Common myeloid progenitor, CD34-positive (primary cell): ENCODE measurements around the gene QSOX1. TPM values are rescaled to one million over a fixed set of nuclear protein-coding genes. Genes with fewer than 3 reads are reported as not detected.

Source experiments
- CTCF ChIA-PET: fragments of 350-600 bp; sonication (Branson Sonifier 250); formaldehyde crosslinking; loops from one replicate; lab custom pipeline; 2021; ENCODE audit warnings: antibody characterized with exemption; lab: Charles Lee
- POLR2A ChIA-PET: fragments of 350-600 bp; sonication (Branson Sonifier 250); formaldehyde crosslinking; loops from one replicate; lab custom pipeline; 2021; ENCODE audit warnings: antibody characterized with exemption; lab: Charles Lee
- DNase-seq, 3 donors: peaks; one replicate each; pipeline versions ENCODE4 v3.0.0 to v3.0.0-alpha.2; 2013
- H3K27ac ChIP-seq, 2 experiments: 1 replicate in 1 of 2; 2 replicates in 1 of 2; pipeline ENCODE4 v1.7.0; 2013; ENCODE audit warnings: inconsistent platforms in 2 of 2, low read length in 2 of 2, mild to moderate bottlenecking in 2 of 2, low read depth in 1 of 2, moderate library complexity in 1 of 2; ENCODE audit not compliant: severe bottlenecking in 2 of 2, insufficient read depth in 1 of 2, poor library complexity in 1 of 2
- H3K27me3 ChIP-seq, 5 experiments: replicated peaks in 2 of 5; 1 replicate in 3 of 5; 2 replicates in 2 of 5; pipeline versions ENCODE4 v1.6.1 to v1.7.0; 2013; ENCODE audit warnings: low read length in 4 of 5, mild to moderate bottlenecking in 2 of 5, moderate library complexity in 2 of 5, inconsistent platforms in 1 of 5; ENCODE audit not compliant: insufficient read depth in 5 of 5, control insufficient read depth in 4 of 5
- H3K36me3 ChIP-seq, 4 experiments: 1 replicate in 2 of 4; 2 replicates in 2 of 4; pipeline versions ENCODE4 v1.6.1 to v1.7.0; 2013; ENCODE audit warnings: low read length in 3 of 4, control low read depth in 1 of 4, mild to moderate bottlenecking in 1 of 4; ENCODE audit not compliant: control insufficient read depth in 4 of 4, insufficient read depth in 4 of 4
- H3K4me1 ChIP-seq, 4 experiments: 1 replicate in 3 of 4; 2 replicates in 1 of 4; pipeline versions ENCODE4 v1.6.1 to v1.7.1; 2013; ENCODE audit warnings: low read length in 3 of 4, mild to moderate bottlenecking in 3 of 4, control low read depth in 1 of 4, inconsistent platforms in 1 of 4, moderate library complexity in 1 of 4; ENCODE audit not compliant: control insufficient read depth in 4 of 4, insufficient read depth in 4 of 4; ENCODE audit errors: control extremely low read depth in 1 of 4
- H3K4me3 ChIP-seq, 7 experiments: 1 replicate in 4 of 7; 2 replicates in 3 of 7; pipeline versions ENCODE4 v1.5.1 to v1.7.0; 2013; ENCODE audit warnings: mild to moderate bottlenecking in 7 of 7, low read length in 6 of 7, moderate library complexity in 6 of 7, inconsistent platforms in 2 of 7, low read depth in 2 of 7, control low read depth in 1 of 7; ENCODE audit not compliant: insufficient read depth in 4 of 7, control insufficient read depth in 1 of 7; ENCODE audit errors: extremely low read depth in 1 of 7
- H3K9me3 ChIP-seq, 5 experiments: 1 replicate in 4 of 5; 2 replicates in 1 of 5; pipeline versions ENCODE4 v1.6.1 to v1.7.1; 2013; ENCODE audit warnings: low read length in 4 of 5, mild to moderate bottlenecking in 2 of 5, inconsistent platforms in 1 of 5, low read depth in 1 of 5, moderate library complexity in 1 of 5; ENCODE audit not compliant: control insufficient read depth in 4 of 5, insufficient read depth in 2 of 5; ENCODE audit errors: control extremely low read depth in 1 of 5
- WGBS: methylation state at CpG from one replicate; pipeline ENCODE4 v1.1.5; 2013; ENCODE audit not compliant: insufficient coverage; 5-methylcytosine and 5-hydroxymethylcytosine counted together
- polyA plus RNA-seq: library from polyadenylated mRNA; unstranded; fragments of 120-200 nt; gene quantifications from one replicate; pipeline ENCODE4 v1.2.1, GENCODE V29; 2013

Gene QSOX1
- 40.2 TPM for polyA plus RNA-seq

GRCh38 chr1:180154325-180155181 lies at the start of gene QSOX1:
TSS of gene QSOX1 (plus strand) at chr1:180154869. CDS start at chr1:180154908, 39 bp downstream.
- Histone ChIP-seq H3K4me3 (peak within 1 kb of the TSS; percentile 69 to 91 (median 89)), H3K36me3 (peaks cover 0 to 6% (median 1%) of the 10 kb centered on the region in 4 experiments), H3K27me3 (no peaks in the 10 kb centered on the region), H3K9me3 (no peaks in the 10 kb centered on the region), H3K4me1 (peaks cover 8 to 48% (median 24%) of the 10 kb centered on the region in 4 experiments), H3K27ac (peak within 1 kb of the TSS; percentile 46 to 83)
- DNase-seq: peak; percentile 87 to 95 (median 95)
- under 1% methylated on average over 83 of the region's 100 CpGs for WGBS
- ChIA-PET POLR2A (interaction anchor here (1.1 kb wide), 1 partner anchor 348 kb away, joined by 3 read pairs; no protein-coding TSS in a partner anchor), CTCF (interaction anchor here (1.0 to 6.9 kb wide), 3 partner anchors 10 to 26 kb away, joined by 4 to 56 read pairs (median 7); no protein-coding TSS in a partner anchor)

- no peaks in the 10 kb centered on the region for H3K9me3 ChIP-seq
- DNase-seq: no peak
- no CpG with 5 or more reads among the region's 2 CpGs for WGBS
- peaks cover 25 to 48% (median 29%) of the 10 kb centered on the region in 4 experiments for H3K36me3 ChIP-seq
- no peaks in the 10 kb centered on the region for H3K27me3 ChIP-seq
- H3K4me3 ChIP-seq: no peak overlapping the region
- POLR2A ChIA-PET: interaction anchor here (0.8 kb wide), 1 partner anchor 21 kb away, joined by 3 read pairs; no protein-coding TSS in a partner anchor
- peaks cover 0 to 3% (median 2%) of the 10 kb centered on the region in 4 experiments for H3K4me1 ChIP-seq
- no peak overlapping the region for H3K27ac ChIP-seq
- CTCF ChIA-PET: no interaction called here
Measured at GRCh38 chr1:180112091-180112490, 42.6 kb upstream of the QSOX1 start.

- POLR2A ChIA-PET: interaction anchor here (0.8 kb wide), 1 partner anchor 22 kb away, joined by 3 read pairs; no protein-coding TSS in a partner anchor
- H3K4me3 ChIP-seq: no peak overlapping the region
- no peak overlapping the region for H3K27ac ChIP-seq
- peaks cover 3 to 11% (median 6%) of the 10 kb centered on the region in 4 experiments for H3K4me1 ChIP-seq
- peaks cover 25 to 44% (median 28%) of the 10 kb centered on the region in 4 experiments for H3K36me3 ChIP-seq
- no peak for DNase-seq
- no peaks in the 10 kb centered on the region for H3K9me3 ChIP-seq
- CTCF ChIA-PET: interaction anchor here (1.0 kb wide), 2 partner anchors 10 to 56 kb away, joined by 3 to 4 read pairs; no protein-coding TSS in a partner anchor
- no peaks in the 10 kb centered on the region for H3K27me3 ChIP-seq
- WGBS: no CpG with 5 or more reads among the region's 2 CpGs
Measured at GRCh38 chr1:180112984-180113647, 41.6 kb upstream of the QSOX1 start.

- H3K4me3 ChIP-seq: no peak overlapping the region
- H3K4me1 ChIP-seq: peaks cover 3 to 11% (median 6%) of the 10 kb centered on the region in 4 experiments
- POLR2A ChIA-PET: no interaction called here
- no peak overlapping the region for H3K27ac ChIP-seq
- H3K27me3 ChIP-seq: no peaks in the 10 kb centered on the region
- no peaks in the 10 kb centered on the region for H3K9me3 ChIP-seq
- CTCF ChIA-PET: interaction anchor here (1.0 to 1.6 kb wide), 3 partner anchors 8 to 65 kb away, joined by 3 to 4 read pairs (median 3); no protein-coding TSS in a partner anchor
- 92% methylated on average over 2 of the region's 4 CpGs for WGBS
- peaks cover 20 to 36% (median 25%) of the 10 kb centered on the region in 4 experiments for H3K36me3 ChIP-seq
- no peak for DNase-seq
Measured at GRCh38 chr1:180114396-180114945, 40.2 kb upstream of the QSOX1 start.

GRCh38 chr1:180116964-180117763 lies 37.5 kb upstream of the QSOX1 start:
- peak in 2 of 3 donors; percentile 3 for DNase-seq
- no peak overlapping the region for H3K27ac ChIP-seq
- H3K27me3 ChIP-seq: no peaks in the 10 kb centered on the region
- H3K4me1 ChIP-seq: peaks cover 3 to 11% (median 6%) of the 10 kb centered on the region in 4 experiments
- peaks cover 3 to 16% (median 8%) of the 10 kb centered on the region in 4 experiments for H3K36me3 ChIP-seq
- no peaks in the 10 kb centered on the region for H3K9me3 ChIP-seq
- no peak overlapping the region for H3K4me3 ChIP-seq
- WGBS: 77% methylated on average over 11 of the region's 14 CpGs
- ChIA-PET CTCF (interaction anchor here (1.5 to 1.9 kb wide), 4 partner anchors 10 to 55 kb away, joined by 4 to 6 read pairs (median 4); no protein-coding TSS in a partner anchor), POLR2A (no interaction called here)

- Histone ChIP-seq H3K4me1 (peaks cover 3 to 11% (median 6%) of the 10 kb centered on the region in 4 experiments), H3K36me3 (peaks cover 2 to 10% (median 3%) of the 10 kb centered on the region in 4 experiments), H3K27me3 (no peaks in the 10 kb centered on the region), H3K9me3 (no peaks in the 10 kb centered on the region), H3K27ac (no peak overlapping the region), H3K4me3 (no peak overlapping the region)
- no CpG with 5 or more reads among the region's 2 CpGs for WGBS
- no peak for DNase-seq
- POLR2A ChIA-PET: no interaction called here
- CTCF ChIA-PET: interaction anchor here (1.5 to 1.9 kb wide), 4 partner anchors 11 to 54 kb away, joined by 4 to 6 read pairs (median 4); no protein-coding TSS in a partner anchor
Measured at GRCh38 chr1:180117764-180118116, 36.9 kb upstream of the QSOX1 start.
